Testis (tissue), 3 donors: ENCODE measurements around the gene KRTAP3-3. TPM values are rescaled to one million over a fixed set of nuclear protein-coding genes. Genes with fewer than 3 reads are reported as not detected.

ENCODE experiments used
- DNase-seq: peaks from one replicate; pipeline ENCODE4 v3.0.0-alpha.2; 2019
- H3K27ac ChIP-seq, 2 donors: fragments of 200-600 bp; sonication (generic); one replicate each; pipeline ENCODE4 v1.5.1; 2019
- H3K27me3 ChIP-seq: fragments of 200-600 bp; sonication (generic); one replicate; pipeline ENCODE4 v1.5.1; 2019
- H3K36me3 ChIP-seq: fragments of 200-600 bp; sonication (generic); one replicate; pipeline ENCODE4 v1.5.1; 2017; ENCODE audit warnings: low read depth; ENCODE audit errors: missing control alignments
- H3K4me1 ChIP-seq: fragments of 200-600 bp; sonication (generic); one replicate; pipeline ENCODE4 v1.5.1; 2019
- H3K4me3 ChIP-seq, 2 donors: fragments of 200-600 bp; sonication (generic); one replicate each; pipeline ENCODE4 v1.5.1; 2017 to 2019
- H3K9me3 ChIP-seq: fragments of 200-600 bp; sonication (generic); one replicate; pipeline ENCODE4 v1.5.1; 2017
- CTCF ChIP-seq, 3 experiments: fragments of 450-650 bp in 2 of 3; fragments of 200-600 bp in 1 of 3; sonication (generic) in 1 of 3; IDR thresholded peaks; one replicate each; pipeline ENCODE4 v1.5.1; 2016 to 2019; ENCODE audit warnings: antibody characterized with exemption in 3 of 3, mild to moderate bottlenecking in 2 of 3, moderate library complexity in 1 of 3
- POLR2A ChIP-seq: fragments of 450-650 bp; IDR thresholded peaks from one replicate; pipeline ENCODE4 v1.6.1; 2017; ENCODE audit warnings: antibody characterized with exemption, mild to moderate bottlenecking, moderate library complexity
- WGBS, 2 donors: methylation state at CpG; one replicate each; pipeline ENCODE4 v1.1.5; 2018; 5-methylcytosine and 5-hydroxymethylcytosine counted together
- intact Hi-C: fragments of 100-400 bp; cut with DNase I; formaldehyde crosslinking; loops from one replicate; pipeline ENCODE4 v1.15.1; 2023; ENCODE audit warnings: low total_unique reads
- polyA plus RNA-seq: library from polyadenylated mRNA; stranded (reverse); fragments of 350-450 nt; fragmentation: Illumina TruSeq; extraction: RNeasy Lipid Tissue Mini Kit (QIAGEN cat#74804); gene quantifications from one replicate; pipeline ENCODE4 v1.2.3, GENCODE V29; 2014; ENCODE audit warnings: low read depth, low replicate concordance; ENCODE audit not compliant: insufficient read depth
- total RNA-seq, 2 donors: library from RNA; depleted of rRNA; stranded (reverse); fragments of >200 nt; gene quantifications; one replicate each; pipeline ENCODE4 v1.2.3, GENCODE V29; 2016

KRTAP3-3 gene
- total and polyA plus RNA-seq, 3 donors from 2014 or later = not detected

- DNase-seq = no peak
- WGBS, 2 donors = 69 to 70% methylated on average over 8 of the region's 8 CpGs
- TF ChIP-seq CTCF (IDR thresholded peaks at IDR 0.05) (no peak), POLR2A (no peak)
Measured at GRCh38 chr17:40986920-40987319, 7.0 kb downstream of the KRTAP3-3 start.

GRCh38 chr17:40984226-40984625, 9.7 kb downstream of the KRTAP3-3 start, which contains the start of gene KRT40:
Gene KRT40, minus strand, starts transcription at chr17:40984326. Its CDS starts 53 bp downstream, at chr17:40984273.
- no peak for DNase-seq
- peaks cover 7% of the 10 kb centered on the region for H3K4me1 ChIP-seq
- TF ChIP-seq CTCF (IDR thresholded peaks at IDR 0.05) = no peak
- TF ChIP-seq POLR2A = no peak
- no peaks in the 10 kb centered on the region for H3K27me3 ChIP-seq
- no peak within 1 kb of the TSS for H3K4me3 ChIP-seq
- no peaks in the 10 kb centered on the region for H3K9me3 ChIP-seq
- 35 to 57% methylated on average over 3 of the region's 3 CpGs for WGBS, 2 donors
- intact Hi-C loops = no loop called here
- no peak within 1 kb of the TSS for H3K27ac ChIP-seq
- no peaks in the 10 kb centered on the region for H3K36me3 ChIP-seq

More at GRCh38 chr17:40986920-40987319, 7.0 kb downstream of the KRTAP3-3 start:
- H3K36me3 ChIP-seq = no peaks in the 10 kb centered on the region
- H3K4me1 ChIP-seq = no peaks in the 10 kb centered on the region
- no peak overlapping the region for H3K4me3 ChIP-seq
- no peaks in the 10 kb centered on the region for H3K27me3 ChIP-seq
- H3K9me3 ChIP-seq = no peaks in the 10 kb centered on the region
- intact Hi-C loops = no loop called here
- H3K27ac ChIP-seq = no peak overlapping the region

GRCh38 chr17:40981115-40981514, 12.8 kb downstream of the KRTAP3-3 start:
- DNase-seq = no peak
- TF ChIP-seq CTCF (IDR thresholded peaks at IDR 0.05) (no peak), POLR2A (no peak)
- peak overlapping the region; percentile 35 to 60 for H3K27ac ChIP-seq
- H3K4me3 ChIP-seq = no peak overlapping the region
- no peaks in the 10 kb centered on the region for H3K27me3 ChIP-seq
- no peaks in the 10 kb centered on the region for H3K9me3 ChIP-seq
- intact Hi-C loops = no loop called here
- peaks cover 13% of the 10 kb centered on the region for H3K4me1 ChIP-seq
- no peaks in the 10 kb centered on the region for H3K36me3 ChIP-seq
- 43 to 62% methylated on average over 5 of the region's 5 CpGs for WGBS, 2 donors

GRCh38 chr17:40980596-40980995, 13.4 kb downstream of the KRTAP3-3 start:
- intact Hi-C loops = no loop called here
- Histone ChIP-seq H3K4me1 (peaks cover 13% of the 10 kb centered on the region), H3K27me3 (no peaks in the 10 kb centered on the region), H3K27ac (peak overlapping the region; percentile 35 to 60), H3K4me3 (no peak overlapping the region), H3K36me3 (no peaks in the 10 kb centered on the region), H3K9me3 (no peaks in the 10 kb centered on the region)
- DNase-seq = peak; percentile 54
- 30 to 45% methylated on average over 8 of the region's 8 CpGs for WGBS, 2 donors
- TF ChIP-seq CTCF (IDR thresholded peaks at IDR 0.05) = no peak
- no peak for TF ChIP-seq POLR2A

GRCh38 chr17:40980117-40980516, 13.8 kb downstream of the KRTAP3-3 start:
- 77% methylated on average over 3 of the region's 3 CpGs for WGBS, 2 donors
- intact Hi-C loops = no loop called here
- peak overlapping the region; percentile 35 to 60 for H3K27ac ChIP-seq
- no peaks in the 10 kb centered on the region for H3K9me3 ChIP-seq
- no peaks in the 10 kb centered on the region for H3K27me3 ChIP-seq
- DNase-seq = no peak
- peaks cover 13% of the 10 kb centered on the region for H3K4me1 ChIP-seq
- TF ChIP-seq POLR2A (no peak), CTCF (IDR thresholded peaks at IDR 0.05) (no peak)
- H3K36me3 ChIP-seq = no peaks in the 10 kb centered on the region
- no peak overlapping the region for H3K4me3 ChIP-seq
